ENCODE measurements around the gene FAU.

GRCh38 chr11:65124480-65125196 lies 2.7 kb upstream of the FAU start:
- no peak for TF ChIP-seq POLR2A (IDR thresholded peaks at IDR 0.05)
- TF ChIP-seq CTCF (IDR thresholded peaks at IDR 0.05): no peak
- TF ChIP-seq POLR2AphosphoS5 (IDR thresholded peaks at IDR 0.05): no peak
- TF ChIP-seq EP300 (IDR thresholded peaks at IDR 0.05): no peak

Measured in upper lobe of left lung (tissue), 4 donors.